Measurements from ENCODE around the gene RNU5B-1.

The RNU5B-1 gene

DNA sequence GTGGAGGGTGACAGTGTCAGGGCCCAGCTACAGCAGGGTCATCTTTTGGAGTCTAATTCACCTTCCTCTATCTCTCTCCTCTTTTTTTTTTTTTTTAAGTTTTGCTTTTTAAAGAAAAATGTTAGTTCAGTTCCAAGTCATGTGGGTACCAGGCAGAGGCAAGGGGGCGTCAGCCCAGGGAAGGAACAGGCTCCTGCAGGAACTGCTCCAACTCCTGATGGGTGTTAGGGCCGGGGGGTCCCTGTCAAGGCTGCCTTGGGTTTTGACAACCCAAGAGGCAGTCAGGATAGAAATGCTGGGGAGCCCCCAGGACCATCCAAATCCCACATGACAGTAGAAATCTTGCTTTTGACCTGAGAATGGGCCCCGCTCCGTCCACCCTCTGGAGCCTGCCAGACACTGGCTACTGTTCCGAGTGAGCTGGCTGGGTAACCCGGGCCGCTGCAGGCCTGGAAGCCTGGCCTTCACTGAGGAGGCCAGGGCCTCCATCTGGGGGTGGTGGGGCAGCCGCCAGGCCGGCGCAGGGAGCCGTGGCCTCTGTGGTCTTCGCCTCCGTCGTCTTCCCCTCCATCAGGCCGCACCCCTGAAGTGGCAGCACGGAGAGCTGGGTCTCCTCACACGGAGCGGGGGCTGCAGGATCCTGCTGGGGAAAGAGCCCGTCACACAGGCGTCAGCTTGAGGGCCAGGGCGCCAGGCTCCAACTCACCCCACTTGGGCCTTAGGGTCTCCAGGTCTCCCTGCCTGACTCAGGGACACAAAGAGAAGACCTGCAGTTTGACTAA lies 24.2 kb downstream of the RNU5B-1 start:
- DNase-seq (ENCODE audit: low read depth, low spot score), result no peak

DNA sequence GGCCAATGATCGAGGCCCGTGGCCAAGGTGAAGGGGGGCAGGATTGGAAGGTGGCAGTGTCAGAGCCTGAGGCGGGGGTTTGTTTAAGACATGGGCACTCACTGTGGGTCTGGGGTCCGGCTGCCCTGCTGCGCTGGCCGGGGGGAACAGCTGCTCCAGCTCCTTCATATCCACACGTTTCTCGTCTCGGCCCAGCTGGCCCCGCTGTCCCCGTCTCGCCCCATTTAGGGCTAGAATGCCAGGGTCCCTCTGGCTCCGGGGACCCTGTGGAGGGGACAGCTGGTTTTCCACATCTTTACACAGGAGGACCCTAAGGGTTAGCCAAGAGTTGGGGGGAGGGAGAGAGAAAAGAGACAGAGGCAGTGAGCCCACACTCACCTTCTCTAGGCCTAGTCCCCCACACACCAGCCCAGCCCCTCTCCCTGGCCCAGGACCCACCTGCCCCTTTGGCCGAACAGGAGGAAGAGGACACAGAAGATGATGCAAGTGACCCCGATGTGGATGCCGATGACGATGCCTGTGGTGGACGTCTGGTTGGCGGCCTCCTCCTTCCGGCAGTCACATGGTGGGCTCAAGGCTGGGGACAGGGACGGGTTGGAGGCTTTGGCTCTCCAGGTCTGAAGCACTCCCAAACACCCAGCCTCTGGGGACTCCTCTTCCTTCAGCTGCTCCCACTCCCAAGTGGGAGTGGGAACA lies 25.0 kb downstream of the RNU5B-1 start:
- DNase-seq (ENCODE audit: low read depth, low spot score), result no peak

GRCh38 chr15:65329984-65330735 lies 25.7 kb downstream of the RNU5B-1 start:
- no peak for DNase-seq (ENCODE audit: low read depth, low spot score)

GRCh38 chr15:65330934-65331645 lies 26.6 kb downstream of the RNU5B-1 start:
- peak; percentile 35 for DNase-seq (ENCODE audit: low read depth, low spot score)

GRCh38 chr15:65331811-65332210 lies 27.3 kb downstream of the RNU5B-1 start:
- DNase-seq (ENCODE audit: low read depth, low spot score), result no peak

DNA sequence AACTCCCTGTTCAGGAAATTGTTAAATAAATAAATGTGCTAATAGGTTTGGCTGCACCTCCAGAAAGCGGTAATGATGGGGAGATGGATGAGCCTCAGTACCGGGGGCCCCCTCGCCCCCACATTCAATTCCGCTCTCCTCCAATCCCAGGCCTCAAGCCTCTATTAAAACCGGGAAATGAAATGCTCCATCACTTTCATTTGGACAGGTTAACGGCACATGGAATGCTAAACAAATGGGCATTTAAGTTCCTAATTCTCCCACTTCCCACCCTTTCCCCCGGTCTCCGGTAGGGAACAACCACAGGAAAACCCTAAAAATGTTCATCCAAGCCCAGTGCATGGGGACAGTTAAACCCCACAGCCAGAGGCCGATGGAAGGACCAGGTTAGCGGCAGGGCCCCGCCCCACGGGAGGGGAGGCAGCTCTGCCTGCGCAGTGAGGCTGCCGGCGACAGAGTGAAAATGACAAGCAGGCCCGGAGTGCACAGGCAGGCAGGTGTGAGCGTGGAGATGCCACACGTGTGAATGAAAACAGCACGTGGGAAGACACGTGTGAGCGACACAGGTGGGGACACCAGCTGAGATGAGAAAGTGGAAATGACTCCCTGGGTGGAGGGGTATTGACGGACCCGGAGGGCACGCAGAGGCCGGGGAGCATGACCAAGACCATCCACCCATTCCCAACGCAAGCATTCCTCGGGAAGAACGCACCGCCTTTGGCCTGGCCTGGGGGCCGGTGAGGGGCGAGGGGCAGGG lies 28.1 kb downstream of the RNU5B-1 start:
- no peak for DNase-seq (ENCODE audit: low read depth, low spot score)

DNA sequence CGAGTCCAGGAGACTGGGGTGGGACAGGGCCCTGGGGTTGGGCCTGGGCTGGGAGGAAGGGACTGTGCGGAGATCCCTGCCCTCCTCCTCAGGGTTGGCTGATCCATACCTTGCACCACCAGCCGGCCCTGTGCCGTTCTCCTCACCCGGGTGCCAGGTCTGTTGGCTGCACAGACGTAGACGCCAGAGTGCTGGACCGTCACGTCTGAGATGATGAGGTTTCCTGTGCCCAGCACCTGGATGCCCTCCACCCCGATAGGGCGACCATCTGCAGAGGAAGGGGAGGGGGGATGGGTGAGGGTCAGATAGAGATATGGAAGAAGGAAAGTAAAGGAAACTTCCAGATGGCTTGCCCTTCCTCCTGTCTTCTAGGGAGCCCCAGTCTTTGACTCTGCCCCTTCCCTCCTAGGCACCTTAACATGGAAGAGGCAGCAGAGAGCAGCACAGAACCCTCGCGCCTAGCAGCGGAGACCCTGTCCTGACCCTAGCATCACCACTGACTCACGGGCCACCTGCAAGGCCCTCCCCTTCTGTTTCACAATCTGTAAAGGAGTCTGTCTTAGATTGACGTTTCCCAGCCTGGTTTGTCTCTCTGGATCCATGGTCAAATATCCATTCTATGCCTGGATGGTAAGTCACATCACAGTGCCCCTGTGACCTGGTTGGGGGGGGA lies 28.8 kb downstream of the RNU5B-1 start:
- DNase-seq (ENCODE audit: low read depth, low spot score), result no peak

- no peak for DNase-seq (ENCODE audit: low read depth, low spot score)
Measured at GRCh38 chr15:65333856-65334255, 29.4 kb downstream of the RNU5B-1 start.

GRCh38 chr15:65334586-65335231 lies 30.2 kb downstream of the RNU5B-1 start:
- DNase-seq (ENCODE audit: low read depth, low spot score), result peak; percentile 34

- DNase-seq (ENCODE audit: low read depth, low spot score), result no peak
Measured at GRCh38 chr15:65335278-65336055, 31.0 kb downstream of the RNU5B-1 start.

DNA sequence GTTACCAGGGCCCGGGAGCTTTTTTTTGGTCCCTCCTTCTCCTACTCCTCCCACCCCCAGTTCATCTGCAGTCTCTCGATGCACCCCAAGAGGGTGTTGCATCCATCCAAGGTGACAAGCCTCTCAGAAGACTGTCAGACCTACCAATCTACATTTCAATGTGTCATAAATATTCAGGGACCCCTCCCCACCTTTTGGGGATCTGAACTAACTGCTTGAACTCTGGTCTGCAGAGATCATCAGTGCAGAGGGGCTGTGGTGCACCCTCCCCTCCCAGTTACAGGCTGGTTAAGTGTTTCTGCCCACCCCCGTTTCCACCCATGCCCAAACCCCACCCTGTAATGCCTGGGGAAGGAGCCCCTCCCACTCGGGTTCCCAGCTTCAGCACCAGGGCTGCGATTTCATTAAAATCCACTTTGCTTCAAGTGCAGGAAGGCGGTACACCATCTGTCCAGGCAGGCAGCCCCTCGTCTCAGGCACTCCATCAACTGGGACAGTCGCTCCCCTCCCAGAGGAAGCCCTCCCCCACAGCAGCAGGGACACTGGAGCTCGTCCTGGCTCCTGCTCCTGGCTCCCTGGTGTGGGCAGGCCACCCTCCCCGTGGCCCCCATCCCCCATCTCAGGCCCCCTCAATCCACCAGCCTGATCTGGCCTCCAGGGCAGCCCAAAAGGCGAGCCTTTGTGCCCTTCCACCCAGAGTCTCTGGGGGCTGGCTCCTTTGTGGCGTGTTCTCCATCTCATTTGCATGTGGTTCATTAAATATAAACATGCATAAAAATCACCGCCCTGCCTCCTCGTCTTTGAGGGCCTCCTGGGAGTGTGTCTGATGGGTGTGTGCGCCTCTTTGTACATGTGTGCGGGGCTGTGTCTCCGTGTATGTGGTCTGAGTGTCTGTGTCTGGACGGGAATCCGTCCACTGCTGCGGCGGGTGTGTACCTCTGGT lies 32.3 kb downstream of the RNU5B-1 start:
- no peak for DNase-seq (ENCODE audit: low read depth, low spot score)

DNA sequence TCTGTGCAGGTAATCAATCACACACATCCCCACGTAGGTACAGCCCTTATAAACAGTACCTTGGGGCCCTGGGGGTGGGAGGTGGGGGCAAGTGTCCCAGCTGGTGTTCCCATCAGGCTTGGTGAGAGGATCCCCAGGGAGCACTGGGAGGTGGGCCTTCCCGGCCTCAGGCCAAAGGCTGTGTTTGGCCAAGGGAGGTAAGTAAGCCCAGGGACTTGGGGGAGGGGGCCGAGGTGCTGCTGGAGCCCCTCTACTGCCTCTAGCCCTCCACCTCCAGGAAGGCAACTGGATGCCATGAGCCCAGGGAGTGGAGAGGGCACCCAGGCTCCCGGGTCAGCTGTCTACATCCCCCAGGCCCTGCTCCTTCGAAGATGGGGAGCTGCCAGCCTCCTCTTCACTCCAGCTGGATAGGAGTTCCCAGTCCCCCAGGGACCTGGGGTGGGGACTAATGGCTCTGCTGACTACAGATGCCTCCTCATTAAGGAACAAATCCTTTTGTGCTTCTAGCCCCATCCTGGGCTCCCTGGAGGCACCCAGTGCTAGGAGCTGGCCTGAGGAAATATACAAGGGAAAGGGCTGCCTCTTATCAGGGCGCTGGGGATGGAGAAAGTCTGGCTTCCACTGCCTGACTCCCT lies 33.1 kb downstream of the RNU5B-1 start:
- DNase-seq (ENCODE audit: low read depth, low spot score), result no peak

- DNase-seq (ENCODE audit: low read depth, low spot score), result no peak
Measured at GRCh38 chr15:65338366-65338765, 33.9 kb downstream of the RNU5B-1 start.

GRCh38 chr15:65338823-65339222 lies 34.3 kb downstream of the RNU5B-1 start:
- DNase-seq (ENCODE audit: low read depth, low spot score), result no peak

DNA sequence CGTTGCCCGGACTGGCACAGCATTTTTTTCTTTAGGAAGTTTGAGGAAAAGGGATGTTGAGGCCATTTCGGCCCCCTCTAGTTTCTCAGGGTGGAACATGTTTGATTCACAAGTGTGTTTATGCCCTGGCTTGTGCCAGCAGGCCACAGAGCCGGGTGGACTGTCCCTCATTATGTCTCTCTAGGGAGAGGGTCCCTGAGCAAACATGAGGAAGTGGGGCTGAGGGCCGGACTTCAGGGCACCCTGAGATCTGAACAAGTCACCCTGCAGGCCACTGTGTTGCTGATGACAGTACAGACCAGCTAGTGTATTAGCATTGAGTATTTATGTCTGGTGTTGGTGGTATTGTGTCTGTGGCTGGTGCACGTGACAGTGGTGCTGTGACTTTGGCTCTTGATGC lies 34.9 kb downstream of the RNU5B-1 start:
- no peak for DNase-seq (ENCODE audit: low read depth, low spot score)

DNA sequence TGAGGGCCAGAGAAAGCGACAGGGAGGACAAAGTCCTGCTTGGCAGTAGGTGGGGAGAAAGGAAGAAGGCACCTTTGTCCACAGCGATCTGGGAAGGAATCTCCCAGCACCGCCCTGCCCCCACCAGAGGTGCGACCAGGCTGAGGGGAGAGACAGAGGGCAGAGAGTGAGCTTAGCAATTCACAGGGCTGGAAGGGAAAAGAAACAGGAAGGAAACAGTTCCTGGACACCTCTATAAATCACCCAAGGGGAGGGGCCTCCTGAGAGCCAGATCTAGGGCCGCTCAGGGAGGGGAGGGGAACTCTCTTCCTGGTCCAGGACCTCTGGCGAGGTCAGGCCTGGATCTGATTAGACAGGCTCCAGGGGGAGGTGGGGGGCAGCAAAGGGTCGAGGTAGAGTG lies 35.4 kb downstream of the RNU5B-1 start:
- DNase-seq (ENCODE audit: low read depth, low spot score), result no peak

GRCh38 chr15:65342493-65342892 lies 38.0 kb downstream of the RNU5B-1 start:
- DNase-seq (ENCODE audit: low read depth, low spot score), result no peak
